Activated naive CD8-positive, alpha-beta T cell treated with anti-CD3 and anti-CD28 coated beads for 36 hours (primary cell): Measurements from ENCODE around the gene TSEN54. TPM values are rescaled to one million over a fixed set of nuclear protein-coding genes. Genes with fewer than 3 reads are reported as not detected.

Experiments
- DNase-seq: peaks from one replicate; pipeline ENCODE4 v3.0.0; 2021
- H3K27ac Mint-ChIP-seq: one replicate; pipeline ENCODE4 v1.8.0; 2022; ENCODE audit warnings: mild to moderate bottlenecking, moderate library complexity, mixed read lengths
- H3K27me3 Mint-ChIP-seq: one replicate; pipeline ENCODE4 v1.8.0; 2022; ENCODE audit warnings: mild to moderate bottlenecking, mixed read lengths
- H3K36me3 Mint-ChIP-seq: one replicate; pipeline ENCODE4 v1.8.0; 2021; ENCODE audit warnings: mild to moderate bottlenecking, mixed read lengths
- H3K4me1 Mint-ChIP-seq: one replicate; pipeline ENCODE4 v1.8.0; 2021; ENCODE audit warnings: mixed read lengths
- H3K4me3 Mint-ChIP-seq: one replicate; pipeline ENCODE4 v1.8.0; 2022; ENCODE audit warnings: mild to moderate bottlenecking, moderate library complexity, mixed read lengths
- H3K9me3 Mint-ChIP-seq: one replicate; pipeline ENCODE4 v1.8.0; 2022; ENCODE audit warnings: mixed read lengths
- total RNA-seq, 2 experiments: library from RNA; stranded (reverse); gene quantifications; one replicate each; pipeline ENCODE4 v1.2.3, GENCODE V29; 2021

Gene TSEN54
- total RNA-seq, 2 experiments from 2014 or later = 44.6 to 45.5 TPM

DNA sequence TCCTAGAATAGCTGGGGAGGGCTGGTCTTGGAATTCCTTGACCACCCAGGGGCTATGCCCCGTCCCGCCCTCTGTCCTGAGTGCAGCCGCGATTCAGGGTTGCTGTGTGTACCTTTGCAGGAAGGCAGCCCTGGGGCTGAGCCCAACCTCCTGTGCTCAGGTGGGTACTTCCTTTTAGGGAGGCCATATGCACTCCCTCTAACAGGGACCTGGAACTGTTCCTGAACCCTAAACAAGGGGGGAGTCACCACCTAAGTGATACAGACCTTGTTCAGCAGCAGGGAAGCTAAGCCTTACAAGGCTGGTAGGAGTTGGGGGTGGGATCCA is 33.8 kb downstream of the TSEN54 start:
- Mint-ChIP-seq H3K9me3 (no peaks in the 10 kb centered on the region), H3K27me3 (no peaks in the 10 kb centered on the region), H3K4me3 (no peak overlapping the region), H3K4me1 (no peaks in the 10 kb centered on the region), H3K36me3 (no peaks in the 10 kb centered on the region), H3K27ac (no peak overlapping the region)
- no peak for DNase-seq

DNA sequence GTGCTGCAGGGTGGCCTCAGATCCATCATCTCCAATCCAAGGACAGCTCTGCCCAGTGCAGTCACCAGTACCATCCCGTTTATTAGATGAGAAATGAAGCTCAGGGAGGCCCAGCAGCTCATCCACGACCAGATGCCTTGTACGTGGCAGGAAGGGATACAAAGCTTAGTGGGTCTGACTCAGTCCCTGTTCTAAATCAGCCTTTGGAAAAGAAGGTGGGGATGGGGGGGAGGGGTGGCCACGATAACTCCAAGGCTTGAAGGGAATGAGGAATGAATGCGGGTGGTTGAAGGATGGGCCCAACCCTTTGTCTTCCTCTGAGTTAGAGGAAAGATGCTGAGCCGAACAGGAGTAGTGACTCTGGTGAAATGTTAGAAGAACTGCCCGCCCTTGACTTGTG is 34.9 kb downstream of the TSEN54 start:
- no peaks in the 10 kb centered on the region for H3K4me1 Mint-ChIP-seq
- H3K27ac Mint-ChIP-seq = no peak overlapping the region
- H3K4me3 Mint-ChIP-seq = no peak overlapping the region
- no peaks in the 10 kb centered on the region for H3K9me3 Mint-ChIP-seq
- DNase-seq = no peak
- H3K27me3 Mint-ChIP-seq = no peaks in the 10 kb centered on the region
- H3K36me3 Mint-ChIP-seq = no peaks in the 10 kb centered on the region

GRCh38 chr17:75552425-75553294 is 36.3 kb downstream of the TSEN54 start:
- DNase-seq = no peak
- Mint-ChIP-seq H3K4me3 (no peak overlapping the region), H3K36me3 (no peaks in the 10 kb centered on the region), H3K4me1 (no peaks in the 10 kb centered on the region), H3K27ac (no peak overlapping the region), H3K9me3 (no peaks in the 10 kb centered on the region), H3K27me3 (no peaks in the 10 kb centered on the region)

- Mint-ChIP-seq H3K27ac (no peak overlapping the region), H3K27me3 (no peaks in the 10 kb centered on the region), H3K9me3 (no peaks in the 10 kb centered on the region), H3K4me1 (no peaks in the 10 kb centered on the region), H3K4me3 (no peak overlapping the region), H3K36me3 (no peaks in the 10 kb centered on the region)
- DNase-seq = no peak
Measured at GRCh38 chr17:75553295-75554110, 37.2 kb downstream of the TSEN54 start.

GRCh38 chr17:75555679-75556153 is 39.4 kb downstream of the TSEN54 start:
- H3K9me3 Mint-ChIP-seq = no peaks in the 10 kb centered on the region
- no peak overlapping the region for H3K4me3 Mint-ChIP-seq
- H3K4me1 Mint-ChIP-seq = no peaks in the 10 kb centered on the region
- no peaks in the 10 kb centered on the region for H3K27me3 Mint-ChIP-seq
- no peaks in the 10 kb centered on the region for H3K36me3 Mint-ChIP-seq
- no peak for DNase-seq
- H3K27ac Mint-ChIP-seq = no peak overlapping the region

- no peak for DNase-seq
- H3K4me1 Mint-ChIP-seq = no peaks in the 10 kb centered on the region
- no peaks in the 10 kb centered on the region for H3K9me3 Mint-ChIP-seq
- H3K4me3 Mint-ChIP-seq = no peak overlapping the region
- H3K27me3 Mint-ChIP-seq = no peaks in the 10 kb centered on the region
- no peaks in the 10 kb centered on the region for H3K36me3 Mint-ChIP-seq
- H3K27ac Mint-ChIP-seq = no peak overlapping the region
Measured at GRCh38 chr17:75557075-75557851, 40.9 kb downstream of the TSEN54 start.

DNA sequence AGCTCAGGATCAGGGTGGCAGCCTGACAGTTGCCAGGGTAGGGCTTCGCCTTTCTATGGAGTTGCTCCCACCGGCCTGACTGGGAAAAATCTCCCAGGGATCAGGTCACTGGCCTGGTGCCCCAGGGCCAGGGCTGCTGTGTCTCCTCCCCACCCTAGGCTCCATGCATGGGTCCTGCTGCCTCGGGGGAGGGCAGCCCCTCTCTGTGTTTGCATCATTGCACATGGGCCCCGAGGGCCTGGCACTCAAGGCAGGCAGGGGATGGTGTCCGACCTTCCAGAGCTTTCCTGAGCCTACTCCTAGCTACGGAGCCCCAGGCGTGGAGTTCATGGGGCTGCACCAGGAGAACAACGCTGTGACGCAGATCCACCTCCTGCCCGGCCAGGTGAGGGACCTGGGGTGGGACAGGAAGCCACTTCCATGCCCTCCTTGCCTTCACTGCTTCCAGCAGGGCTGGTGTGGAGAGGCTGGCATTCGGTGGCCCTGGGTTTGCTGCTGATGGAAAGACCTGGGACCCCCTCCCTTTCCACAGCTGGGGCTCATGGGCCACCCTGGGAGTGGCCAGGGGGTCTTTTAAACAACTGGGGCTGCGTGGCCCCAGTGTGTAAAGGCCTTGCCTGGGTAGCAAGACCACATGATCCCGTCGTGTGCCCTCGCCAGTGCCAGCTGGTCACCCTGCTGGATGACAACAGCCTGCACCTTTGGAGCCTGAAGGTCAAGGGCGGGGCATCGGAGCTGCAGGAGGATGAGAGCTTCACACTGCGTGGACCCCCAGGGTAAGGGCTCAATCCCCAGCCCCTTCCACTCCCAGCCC is 41.7 kb downstream of the TSEN54 start:
- H3K4me1 Mint-ChIP-seq = no peaks in the 10 kb centered on the region
- no peaks in the 10 kb centered on the region for H3K27me3 Mint-ChIP-seq
- DNase-seq = no peak
- H3K4me3 Mint-ChIP-seq = no peak overlapping the region
- no peak overlapping the region for H3K27ac Mint-ChIP-seq
- H3K36me3 Mint-ChIP-seq = no peaks in the 10 kb centered on the region
- H3K9me3 Mint-ChIP-seq = no peaks in the 10 kb centered on the region

DNA sequence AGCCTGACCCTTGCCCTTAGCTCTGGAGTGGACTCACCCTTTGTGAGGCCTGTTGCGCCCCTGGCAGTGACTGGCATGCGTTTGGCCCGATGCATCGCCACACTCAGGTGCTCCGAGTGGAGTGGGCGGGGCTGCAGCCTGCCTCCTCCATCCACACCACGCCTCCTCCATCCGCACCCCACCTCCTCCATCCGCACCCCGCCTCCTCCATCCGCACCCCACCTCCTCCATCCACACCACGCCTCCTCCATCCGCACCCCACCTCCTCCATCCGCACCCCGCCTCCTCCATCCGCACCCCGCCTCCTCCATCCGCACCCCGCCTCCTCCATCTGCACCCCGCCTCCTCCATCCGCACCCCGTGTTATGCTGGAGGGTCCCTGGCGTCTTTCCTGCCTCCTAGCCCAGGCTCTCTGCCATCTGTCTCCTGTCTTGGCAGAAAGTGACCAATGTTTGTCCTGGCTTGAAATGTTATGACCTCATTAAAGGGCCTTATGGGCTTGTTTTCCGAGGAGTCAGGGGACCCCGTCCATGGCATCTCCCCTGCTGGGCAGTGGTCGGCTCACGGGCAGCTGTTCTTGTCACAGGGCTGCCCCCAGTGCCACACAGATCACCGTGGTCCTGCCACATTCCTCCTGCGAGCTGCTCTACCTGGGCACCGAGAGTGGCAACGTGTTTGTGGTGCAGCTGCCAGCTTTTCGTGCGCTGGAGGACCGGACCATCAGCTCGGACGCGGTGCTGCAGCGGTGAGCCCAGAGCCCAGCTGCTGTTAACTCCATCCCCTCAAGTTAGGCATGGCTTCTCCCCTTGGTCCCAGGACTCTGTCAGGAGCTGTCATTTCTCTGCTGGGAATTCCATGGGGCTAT is 42.6 kb downstream of the TSEN54 start:
- no peaks in the 10 kb centered on the region for H3K27me3 Mint-ChIP-seq
- H3K27ac Mint-ChIP-seq = no peak overlapping the region
- no peak overlapping the region for H3K4me3 Mint-ChIP-seq
- no peaks in the 10 kb centered on the region for H3K4me1 Mint-ChIP-seq
- H3K36me3 Mint-ChIP-seq = no peaks in the 10 kb centered on the region
- no peaks in the 10 kb centered on the region for H3K9me3 Mint-ChIP-seq
- DNase-seq = no peak

DNA sequence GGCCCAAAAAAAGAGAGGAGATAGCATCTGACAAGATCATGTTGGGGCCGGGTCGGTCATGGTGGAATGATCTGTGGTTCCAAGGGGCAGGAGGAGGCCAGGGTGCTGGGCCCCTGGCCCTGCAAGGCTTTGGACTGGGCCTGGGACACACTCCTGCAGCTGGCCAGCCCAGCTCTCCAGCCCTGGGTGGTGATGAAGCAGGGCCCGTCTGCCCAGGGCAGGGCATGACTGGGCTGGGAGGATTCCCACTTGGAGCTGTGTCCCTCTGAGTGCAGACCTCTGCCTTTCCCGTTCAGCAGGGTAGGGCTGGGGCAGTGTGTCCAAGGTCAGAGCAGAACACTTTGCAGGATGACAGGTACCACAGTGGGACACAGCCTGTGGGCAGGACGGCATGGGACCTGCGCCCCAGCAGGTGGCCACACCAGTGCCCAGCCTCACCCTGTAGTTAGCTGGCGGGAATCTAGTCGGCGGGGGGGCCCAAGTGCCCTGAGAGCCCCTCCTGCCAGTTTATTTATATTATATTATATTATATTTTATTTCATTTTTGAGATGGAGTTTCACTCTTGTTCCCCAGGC is 43.7 kb downstream of the TSEN54 start:
- H3K9me3 Mint-ChIP-seq = no peaks in the 10 kb centered on the region
- no peak overlapping the region for H3K27ac Mint-ChIP-seq
- no peak for DNase-seq
- no peaks in the 10 kb centered on the region for H3K36me3 Mint-ChIP-seq
- no peak overlapping the region for H3K4me3 Mint-ChIP-seq
- no peaks in the 10 kb centered on the region for H3K4me1 Mint-ChIP-seq
- H3K27me3 Mint-ChIP-seq = no peaks in the 10 kb centered on the region

DNA sequence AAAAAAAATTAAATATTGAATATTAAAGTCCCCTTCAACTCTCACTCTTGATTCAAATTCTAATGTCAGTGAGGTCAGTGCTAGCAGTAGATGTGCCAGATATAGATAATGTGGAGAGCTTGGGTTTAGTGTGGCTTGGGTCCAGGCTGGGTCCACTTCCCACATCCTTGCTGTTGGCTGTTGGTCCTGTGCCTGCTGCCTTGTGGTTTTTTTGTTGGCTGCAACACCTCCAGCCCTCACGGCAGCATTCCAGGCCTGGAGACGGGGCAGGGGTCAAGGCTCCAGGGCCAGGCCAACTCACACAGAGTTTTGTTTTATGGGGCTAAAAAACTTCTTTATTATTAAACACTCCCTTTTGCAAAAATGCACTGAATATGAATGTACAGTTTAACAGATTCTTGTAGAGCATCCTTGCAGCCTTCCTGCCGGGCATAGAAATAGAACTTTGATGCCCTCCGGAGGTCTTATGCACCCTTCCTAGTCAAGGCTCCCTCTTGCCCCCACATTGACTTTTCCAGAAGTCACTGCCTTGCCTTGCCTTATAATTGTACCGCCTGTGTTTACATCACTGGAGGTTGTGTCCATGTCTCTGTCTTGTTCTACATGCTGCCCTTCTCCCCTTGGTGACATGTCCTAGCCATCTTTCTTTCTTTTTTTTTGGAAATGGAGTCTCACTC is 45.7 kb downstream of the TSEN54 start:
- DNase-seq = no peak
- Mint-ChIP-seq H3K9me3 (no peaks in the 10 kb centered on the region), H3K27me3 (no peaks in the 10 kb centered on the region), H3K4me3 (no peak overlapping the region), H3K4me1 (no peaks in the 10 kb centered on the region), H3K36me3 (no peaks in the 10 kb centered on the region), H3K27ac (no peak overlapping the region)

DNA sequence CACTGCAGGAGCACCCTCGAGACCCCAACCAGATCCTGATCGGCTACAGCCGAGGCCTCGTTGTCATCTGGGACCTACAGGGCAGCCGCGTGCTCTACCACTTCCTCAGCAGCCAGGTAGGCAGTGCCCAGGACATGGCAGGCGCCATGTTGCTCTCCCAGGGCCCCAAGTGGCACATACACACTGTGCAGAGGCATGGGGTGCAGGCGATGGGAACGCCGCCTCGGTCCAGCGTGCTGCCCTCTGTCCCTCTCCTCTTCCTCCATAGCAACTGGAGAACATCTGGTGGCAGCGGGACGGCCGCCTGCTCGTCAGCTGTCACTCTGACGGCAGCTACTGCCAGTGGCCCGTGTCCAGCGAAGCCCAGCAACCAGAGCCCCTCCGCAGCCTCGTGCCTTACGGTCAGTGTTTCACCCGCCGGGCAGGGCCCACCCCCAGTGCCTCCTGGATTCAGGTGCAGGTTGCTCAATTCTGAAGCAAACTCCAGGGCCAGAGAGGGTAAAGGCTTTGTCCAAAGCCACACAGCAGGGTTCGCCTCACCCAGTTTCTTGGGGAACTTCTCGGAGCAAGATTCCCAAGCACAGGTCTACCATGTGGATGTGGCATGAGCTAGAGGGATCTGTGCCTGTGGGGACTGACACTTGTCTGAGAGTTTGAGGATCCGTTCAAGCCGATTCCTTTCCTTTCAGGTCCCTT is 46.9 kb downstream of the TSEN54 start:
- DNase-seq = no peak
- Mint-ChIP-seq H3K27me3 (no peaks in the 10 kb centered on the region), H3K36me3 (no peaks in the 10 kb centered on the region), H3K4me1 (no peaks in the 10 kb centered on the region), H3K9me3 (no peaks in the 10 kb centered on the region), H3K4me3 (no peak overlapping the region), H3K27ac (no peak overlapping the region)

- no peaks in the 10 kb centered on the region for H3K9me3 Mint-ChIP-seq
- H3K27ac Mint-ChIP-seq = no peak overlapping the region
- H3K27me3 Mint-ChIP-seq = no peaks in the 10 kb centered on the region
- no peak overlapping the region for H3K4me3 Mint-ChIP-seq
- no peaks in the 10 kb centered on the region for H3K36me3 Mint-ChIP-seq
- DNase-seq = no peak
- H3K4me1 Mint-ChIP-seq = no peaks in the 10 kb centered on the region
Measured at GRCh38 chr17:75564195-75564594, 47.9 kb downstream of the TSEN54 start.

DNA sequence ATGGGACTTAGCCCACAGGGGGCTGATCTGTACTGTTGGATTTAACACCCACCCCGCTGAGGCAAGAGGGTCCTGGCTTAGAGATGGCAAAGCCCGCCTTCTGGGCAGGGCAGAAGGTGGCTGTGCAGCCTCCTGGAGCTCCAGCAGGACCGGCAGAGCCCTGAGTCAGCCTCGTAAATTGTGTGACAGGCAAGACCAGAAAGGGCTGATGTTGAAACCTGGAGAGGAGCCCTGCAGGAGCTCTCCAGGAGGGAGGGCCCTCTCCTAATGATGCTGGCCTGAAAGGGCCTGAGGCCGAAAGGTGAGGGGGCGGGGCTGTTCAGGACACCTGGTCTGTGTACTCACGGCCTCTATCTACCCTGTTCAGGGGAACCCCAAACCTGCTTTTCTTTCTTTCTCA is 48.7 kb downstream of the TSEN54 start:
- H3K27me3 Mint-ChIP-seq = no peaks in the 10 kb centered on the region
- H3K9me3 Mint-ChIP-seq = no peaks in the 10 kb centered on the region
- H3K27ac Mint-ChIP-seq = no peak overlapping the region
- no peak for DNase-seq
- no peaks in the 10 kb centered on the region for H3K4me1 Mint-ChIP-seq
- no peaks in the 10 kb centered on the region for H3K36me3 Mint-ChIP-seq
- no peak overlapping the region for H3K4me3 Mint-ChIP-seq
